CD4-positive, alpha-beta T cell (primary cell): ENCODE measurements around the gene KCTD1. TPM values are rescaled to one million over a fixed set of nuclear protein-coding genes. Genes with fewer than 3 reads are reported as not detected.

Source experiments
- ATAC-seq: fragments of 200-7000 bp; cut with Tn5 transposase; one replicate; pipeline ENCODE4 v1.10.0; 2022; ENCODE audit warnings: mild to moderate bottlenecking; ENCODE audit not compliant: poor library complexity
- CTCF ChIA-PET: fragments of 350-600 bp; sonication (Branson Sonifier 250); formaldehyde crosslinking; loops from one replicate; lab custom pipeline; 2021; ENCODE audit warnings: antibody characterized with exemption, inconsistent platforms; lab: Charles Lee
- POLR2A ChIA-PET: fragments of 350-600 bp; sonication (Branson Sonifier 250); formaldehyde crosslinking; loops from one replicate; lab custom pipeline; 2021; ENCODE audit warnings: antibody characterized with exemption, inconsistent platforms; lab: Charles Lee
- DNase-seq, 14 experiments: peaks; one replicate each; pipeline ENCODE4 v3.0.0-alpha.2; 2013 to 2020; ENCODE audit warnings: mixed read lengths in 2 of 14
- H3K27ac ChIP-seq, 2 donors: one replicate each; pipeline versions ENCODE4 v1.5.1 to v1.7.0; 2013; ENCODE audit warnings: low read length in 2 of 2, low read depth in 1 of 2, mild to moderate bottlenecking in 1 of 2
- H3K27me3 ChIP-seq, 2 experiments: 1 replicate in 1 of 2; 2 replicates in 1 of 2; pipeline versions ENCODE4 v1.6.1 to v1.7.0; 2013; ENCODE audit warnings: low read length in 2 of 2, control low read depth in 1 of 2, mild to moderate bottlenecking in 1 of 2, moderate library complexity in 1 of 2; ENCODE audit not compliant: insufficient read depth in 2 of 2, control insufficient read depth in 1 of 2
- H3K36me3 ChIP-seq: one replicate; pipeline ENCODE4 v1.6.1; 2013; ENCODE audit warnings: low read length, control low read depth; ENCODE audit not compliant: insufficient read depth
- H3K4me1 ChIP-seq: one replicate; pipeline ENCODE4 v1.6.1; 2013; ENCODE audit warnings: low read length, control low read depth; ENCODE audit not compliant: insufficient read depth
- H3K4me3 ChIP-seq: one replicate; pipeline ENCODE4 v1.5.1; 2013; ENCODE audit warnings: mild to moderate bottlenecking, low read length, moderate library complexity
- H3K9me3 ChIP-seq, 2 experiments: 1 replicate in 1 of 2; 2 replicates in 1 of 2; pipeline versions ENCODE4 v1.6.1 to v1.7.0; 2013; ENCODE audit warnings: low read length in 2 of 2, mild to moderate bottlenecking in 2 of 2, control low read depth in 1 of 2, moderate library complexity in 1 of 2; ENCODE audit not compliant: control insufficient read depth in 1 of 2, insufficient read depth in 1 of 2
- H3K27ac Mint-ChIP-seq: one replicate; pipeline ENCODE4 v1.8.0; 2020; ENCODE audit warnings: mixed read lengths
- H3K27me3 Mint-ChIP-seq: one replicate; pipeline ENCODE4 v1.8.0; 2021; ENCODE audit warnings: mixed read lengths
- H3K36me3 Mint-ChIP-seq: one replicate; pipeline ENCODE4 v1.8.0; 2021; ENCODE audit warnings: low read depth, mixed read lengths
- H3K4me1 Mint-ChIP-seq: one replicate; pipeline ENCODE4 v1.8.0; 2021; ENCODE audit warnings: low read depth, mixed read lengths
- H3K4me3 Mint-ChIP-seq: one replicate; pipeline ENCODE4 v1.8.0; 2020; ENCODE audit warnings: mild to moderate bottlenecking, mixed read lengths
- H3K9me3 Mint-ChIP-seq: one replicate; pipeline ENCODE4 v1.8.0; 2020; ENCODE audit warnings: mixed read lengths
- intact Hi-C, 2 experiments: fragments of 100-400 bp; cut with DNase I in 1 of 2; cut with micrococcal nuclease in 1 of 2; formaldehyde crosslinking; loops; one replicate each; pipeline versions ENCODE4 v1.15.1 to v1.9.0; 2023 to 2025; cut with DNase I, micrococcal nuclease
- total RNA-seq, 174 experiments: library from RNA in 2 of 174; stranded (reverse) in 2 of 174; gene quantifications; one replicate each; pipeline ENCODE4 v1.2.3 and lab custom pipeline; 2021 to 2026
- TF ChIP-seq, protein P1 (sequence below): fragments of 200-600 bp; IDR thresholded peaks from one replicate; pipeline ENCODE4 v1.8.0; 2022; ENCODE audit warnings: antibody characterized with exemption, mild to moderate bottlenecking

KCTD1 gene
- total RNA-seq, 2 experiments from 2014 or later = 0.74 to 1.1 TPM

DNA sequence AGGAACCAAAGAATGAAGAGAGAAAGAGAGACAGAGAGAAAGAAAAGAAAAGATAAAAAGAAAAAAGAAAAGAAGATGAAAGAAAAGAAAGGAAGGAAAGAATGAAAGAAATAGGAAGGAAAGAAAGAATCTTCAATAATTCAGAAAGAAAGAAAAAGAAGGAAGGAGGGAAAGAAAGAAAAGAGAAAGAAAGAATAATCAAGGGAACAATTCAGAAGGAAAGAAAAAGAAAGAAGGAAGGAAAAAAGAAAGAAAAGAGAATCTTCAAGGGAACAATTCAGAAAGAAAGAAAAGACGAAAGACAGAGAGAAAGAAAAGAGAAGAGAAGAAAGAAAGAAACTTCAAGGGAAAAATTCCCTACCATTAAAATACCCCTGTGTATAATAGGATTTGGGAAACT lies 5.6 kb upstream of the KCTD1 start:
- H3K27me3 Mint-ChIP-seq = peaks cover 56% of the 10 kb centered on the region
- DNase-seq = no peak
- no peak overlapping the region for H3K27ac Mint-ChIP-seq
- no peak overlapping the region for H3K4me3 ChIP-seq
- TF ChIP-seq, protein P1, sequence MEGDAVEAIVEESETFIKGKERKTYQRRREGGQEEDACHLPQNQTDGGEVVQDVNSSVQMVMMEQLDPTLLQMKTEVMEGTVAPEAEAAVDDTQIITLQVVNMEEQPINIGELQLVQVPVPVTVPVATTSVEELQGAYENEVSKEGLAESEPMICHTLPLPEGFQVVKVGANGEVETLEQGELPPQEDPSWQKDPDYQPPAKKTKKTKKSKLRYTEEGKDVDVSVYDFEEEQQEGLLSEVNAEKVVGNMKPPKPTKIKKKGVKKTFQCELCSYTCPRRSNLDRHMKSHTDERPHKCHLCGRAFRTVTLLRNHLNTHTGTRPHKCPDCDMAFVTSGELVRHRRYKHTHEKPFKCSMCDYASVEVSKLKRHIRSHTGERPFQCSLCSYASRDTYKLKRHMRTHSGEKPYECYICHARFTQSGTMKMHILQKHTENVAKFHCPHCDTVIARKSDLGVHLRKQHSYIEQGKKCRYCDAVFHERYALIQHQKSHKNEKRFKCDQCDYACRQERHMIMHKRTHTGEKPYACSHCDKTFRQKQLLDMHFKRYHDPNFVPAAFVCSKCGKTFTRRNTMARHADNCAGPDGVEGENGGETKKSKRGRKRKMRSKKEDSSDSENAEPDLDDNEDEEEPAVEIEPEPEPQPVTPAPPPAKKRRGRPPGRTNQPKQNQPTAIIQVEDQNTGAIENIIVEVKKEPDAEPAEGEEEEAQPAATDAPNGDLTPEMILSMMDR = no peak
- ATAC-seq = no peak
- ChIA-PET CTCF (no interaction called here), POLR2A (no interaction called here)
- peaks cover 25 to 50% of the 10 kb centered on the region in 2 experiments for H3K27me3 ChIP-seq
- peaks cover 23% of the 10 kb centered on the region for H3K4me1 ChIP-seq
- H3K9me3 ChIP-seq = peaks cover 0 to 11% of the 10 kb centered on the region in 2 experiments
- intact Hi-C loops = no loop called here
- H3K9me3 Mint-ChIP-seq = no peaks in the 10 kb centered on the region
- H3K4me1 Mint-ChIP-seq = peaks cover 5% of the 10 kb centered on the region
- H3K27ac ChIP-seq = no peak overlapping the region
- no peaks in the 10 kb centered on the region for H3K36me3 Mint-ChIP-seq
- no peak overlapping the region for H3K4me3 Mint-ChIP-seq
- H3K36me3 ChIP-seq = no peaks in the 10 kb centered on the region

DNA sequence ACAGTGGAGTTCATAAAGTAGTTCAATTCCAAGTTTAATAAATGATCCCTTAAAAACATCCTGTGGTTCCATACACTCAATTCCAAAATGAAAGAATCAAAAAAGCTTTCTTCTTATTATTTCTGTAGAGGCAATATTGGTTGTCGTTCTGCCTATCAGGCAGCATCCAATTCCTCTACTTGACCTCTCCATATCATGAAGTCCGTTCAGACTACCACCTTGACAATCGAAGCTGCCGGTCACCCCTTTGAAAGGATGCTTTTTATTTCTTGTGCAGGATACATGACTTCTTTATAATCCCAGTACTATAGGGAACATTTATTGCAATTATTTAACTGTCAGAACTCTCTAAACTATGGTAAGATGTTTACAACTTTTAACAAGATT lies 3.3 kb upstream of the KCTD1 start:
- no peak overlapping the region for H3K4me3 ChIP-seq
- peaks cover 50% of the 10 kb centered on the region for H3K27me3 Mint-ChIP-seq
- intact Hi-C loops = no loop called here
- POLR2A ChIA-PET = no interaction called here
- H3K27ac ChIP-seq = no peak overlapping the region
- ATAC-seq = no peak
- no peaks in the 10 kb centered on the region for H3K9me3 Mint-ChIP-seq
- TF ChIP-seq, protein P1 = no peak
- H3K27me3 ChIP-seq = peaks cover 25 to 52% of the 10 kb centered on the region in 2 experiments
- CTCF ChIA-PET = no interaction called here
- H3K27ac Mint-ChIP-seq = no peak overlapping the region
- H3K4me3 Mint-ChIP-seq = peak overlapping the region; percentile 63
- H3K36me3 ChIP-seq = no peaks in the 10 kb centered on the region
- H3K4me1 Mint-ChIP-seq = peaks cover 11% of the 10 kb centered on the region
- peaks cover 35% of the 10 kb centered on the region for H3K4me1 ChIP-seq
- H3K36me3 Mint-ChIP-seq = no peaks in the 10 kb centered on the region
- peaks cover 0 to 23% of the 10 kb centered on the region in 2 experiments for H3K9me3 ChIP-seq
- no peak for DNase-seq

DNA sequence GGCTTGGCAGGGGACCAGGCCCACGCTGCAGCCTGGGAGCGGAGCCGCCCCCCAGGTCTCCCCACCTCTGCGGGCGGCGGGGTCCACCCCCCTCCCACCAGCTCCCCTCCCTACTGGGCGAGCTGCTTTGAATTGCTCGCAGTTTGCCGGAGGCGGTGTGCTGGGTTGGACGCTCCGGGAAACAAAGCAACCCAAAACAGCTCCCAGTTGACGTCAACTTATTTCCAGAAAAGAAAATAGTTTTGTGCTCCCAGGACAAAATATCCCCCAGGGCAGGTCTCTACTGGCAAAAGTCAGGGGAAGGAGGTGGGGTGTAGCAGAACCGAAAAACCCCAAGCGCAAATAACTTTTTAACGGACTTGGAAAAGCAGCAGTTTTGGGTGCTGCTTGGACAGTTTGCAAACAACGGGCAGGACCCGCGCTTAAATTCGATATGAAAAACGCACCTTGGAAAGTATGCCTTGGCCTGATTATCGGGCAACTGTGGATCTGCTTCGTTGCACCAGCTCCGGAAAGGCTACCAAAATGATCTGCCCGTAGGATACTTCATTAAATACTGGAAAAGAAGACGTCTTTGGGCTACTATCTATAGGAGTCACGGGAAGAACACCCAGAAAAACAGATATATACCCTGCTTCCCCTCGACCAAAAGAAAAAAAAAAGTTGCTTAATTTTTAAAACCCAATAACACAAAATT lies 2.8 kb upstream of the KCTD1 start:
- H3K27ac Mint-ChIP-seq = no peak overlapping the region
- no peaks in the 10 kb centered on the region for H3K36me3 Mint-ChIP-seq

More for the DNA sequence above, 2.8 kb upstream of the KCTD1 start:
- DNase-seq = no peak
- peaks cover 16% of the 10 kb centered on the region for H3K4me1 Mint-ChIP-seq
- Histone ChIP-seq H3K9me3 (peaks cover 0 to 25% of the 10 kb centered on the region in 2 experiments), H3K27ac (no peak overlapping the region), H3K27me3 (peaks cover 25 to 52% of the 10 kb centered on the region in 2 experiments), H3K4me1 (peaks cover 40% of the 10 kb centered on the region), H3K36me3 (no peaks in the 10 kb centered on the region), H3K4me3 (no peak overlapping the region)
- H3K27me3 Mint-ChIP-seq = peaks cover 48% of the 10 kb centered on the region
- CTCF ChIA-PET = no interaction called here
- TF ChIP-seq, protein P1 = no peak
- no peak for ATAC-seq
- POLR2A ChIA-PET = no interaction called here
- intact Hi-C loops = no loop called here
- H3K9me3 Mint-ChIP-seq = no peaks in the 10 kb centered on the region
- H3K4me3 Mint-ChIP-seq = peak overlapping the region; percentile 63
